Esophagus squamous epithelium (tissue), 5 donors: Measurements from ENCODE around the gene TRAF7. TPM values are rescaled to one million over a fixed set of nuclear protein-coding genes. Genes with fewer than 3 reads are reported as not detected.

Source experiments
- DNase-seq: peaks from one replicate; lab custom pipeline; 2025; lab: John Stamatoyannopoulos, UW
- H3K27ac ChIP-seq, 4 donors: fragments of 200-600 bp; sonication (generic); one replicate each; pipeline ENCODE4 v1.5.1; 2016 to 2019; ENCODE audit warnings: mild to moderate bottlenecking in 1 of 4
- H3K27me3 ChIP-seq, 4 donors: fragments of 200-600 bp; sonication (generic); 1 replicate in 3 of 4; 2 replicates in 1 of 4; pipeline versions ENCODE4 v1.5.1 to v1.6.0; 2017 to 2021; ENCODE audit warnings: antibody characterized with exemption in 1 of 4
- H3K36me3 ChIP-seq, 3 donors: fragments of 200-600 bp; sonication (generic); one replicate each; pipeline ENCODE4 v1.5.1; 2016 to 2019
- H3K4me1 ChIP-seq, 3 donors: fragments of 200-600 bp; sonication (generic); one replicate each; pipeline ENCODE4 v1.5.1; 2017 to 2019
- H3K4me3 ChIP-seq, 4 donors: fragments of 200-600 bp; sonication (generic); 1 replicate in 3 of 4; 2 replicates in 1 of 4; pipeline ENCODE4 v1.5.1; 2016 to 2019; ENCODE audit warnings: mild to moderate bottlenecking in 2 of 4, moderate library complexity in 1 of 4
- H3K9me3 ChIP-seq, 3 donors: fragments of 200-600 bp; sonication (generic); one replicate each; pipeline ENCODE4 v1.5.1; 2016 to 2019
- CTCF ChIP-seq, 6 experiments: fragments of 450-650 bp in 4 of 6; fragments of 200-600 bp in 2 of 6; sonication (generic) in 2 of 6; IDR thresholded peaks; one replicate each; pipeline ENCODE4 v1.5.1; 2016 to 2019; ENCODE audit warnings: antibody characterized with exemption in 6 of 6, mild to moderate bottlenecking in 4 of 6, moderate library complexity in 4 of 6
- POLR2A ChIP-seq, 4 donors: fragments of 450-650 bp; IDR thresholded peaks; one replicate each; pipeline ENCODE4 v1.6.1; 2017; ENCODE audit warnings: antibody characterized with exemption in 4 of 4, mild to moderate bottlenecking in 4 of 4, moderate library complexity in 3 of 4
- WGBS, 2 donors: methylation state at CpG; one replicate each; pipeline ENCODE4 v1.1.5; 2018; 5-methylcytosine and 5-hydroxymethylcytosine counted together
- intact Hi-C: fragments of 100-400 bp; cut with DNase I; formaldehyde crosslinking; loops from one replicate; pipeline ENCODE4 v1.15.0; 2022
- total RNA-seq, 4 donors: library from RNA; depleted of rRNA; stranded (reverse); fragments of >200 nt; gene quantifications; one replicate each; pipeline ENCODE4 v1.1.0, GENCODE V29; 2016
- donor health status: DM: yes; HTN: yes; CAD: no.

TRAF7 gene
- total RNA-seq, 4 donors from 2014 or later = 46.9 to 79.6 (median 73.2) TPM

- no peaks in the 10 kb centered on the region for H3K27me3 ChIP-seq
- H3K27ac ChIP-seq = no peak overlapping the region
- intact Hi-C loops = no loop called here
- no peaks in the 10 kb centered on the region for H3K36me3 ChIP-seq
- no peak overlapping the region for H3K4me3 ChIP-seq
- H3K4me1 ChIP-seq = peaks cover 0 to 13% (median 0%) of the 10 kb centered on the region in 3 donors
- H3K9me3 ChIP-seq = no peaks in the 10 kb centered on the region
- WGBS, 2 donors = 87 to 90% methylated on average over 11 to 13 of the region's 13 CpGs
- no peak for DNase-seq
- no peak for TF ChIP-seq CTCF (IDR thresholded peaks at IDR 0.05)
- TF ChIP-seq POLR2A (IDR thresholded peaks at IDR 0.05) = no peak
Measured at GRCh38 chr16:2186064-2186463, 30.5 kb downstream of the TRAF7 start.

- intact Hi-C loops = no loop called here
- no peak for DNase-seq
- WGBS, 2 donors = 76 to 89% methylated on average over 2 to 9 of the region's 20 CpGs
- Histone ChIP-seq H3K27me3 (no peaks in the 10 kb centered on the region), H3K9me3 (no peaks in the 10 kb centered on the region), H3K4me3 (no peak overlapping the region), H3K4me1 (peaks cover 0 to 15% (median 0%) of the 10 kb centered on the region in 3 donors), H3K27ac (no peak overlapping the region), H3K36me3 (no peaks in the 10 kb centered on the region)
- no peak for TF ChIP-seq CTCF (IDR thresholded peaks at IDR 0.05)
- no peak for TF ChIP-seq POLR2A (IDR thresholded peaks at IDR 0.05)
Measured at GRCh38 chr16:2186505-2186904, 30.9 kb downstream of the TRAF7 start.

- H3K4me3 ChIP-seq = no peak overlapping the region
- H3K27me3 ChIP-seq = peaks cover 0 to 3% (median 0%) of the 10 kb centered on the region in 4 donors
- H3K4me1 ChIP-seq = peaks cover 0 to 15% (median 0%) of the 10 kb centered on the region in 3 donors
- TF ChIP-seq CTCF (IDR thresholded peaks at IDR 0.05) = no peak
- TF ChIP-seq POLR2A (IDR thresholded peaks at IDR 0.05) = no peak
- H3K36me3 ChIP-seq = no peaks in the 10 kb centered on the region
- intact Hi-C loops = no loop called here
- H3K9me3 ChIP-seq = no peaks in the 10 kb centered on the region
- no peak for DNase-seq
- H3K27ac ChIP-seq = no peak overlapping the region
- 84 to 92% methylated on average over 6 of the region's 17 CpGs for WGBS, 2 donors
Measured at GRCh38 chr16:2187212-2187611, 31.6 kb downstream of the TRAF7 start.

- H3K4me3 ChIP-seq = no peak overlapping the region
- intact Hi-C loops = no loop called here
- H3K4me1 ChIP-seq = peaks cover 0 to 15% (median 0%) of the 10 kb centered on the region in 3 donors
- H3K27me3 ChIP-seq = peaks cover 0 to 9% (median 0%) of the 10 kb centered on the region in 4 donors
- H3K27ac ChIP-seq = no peak overlapping the region
- no peaks in the 10 kb centered on the region for H3K36me3 ChIP-seq
- no peak for DNase-seq
- TF ChIP-seq CTCF (IDR thresholded peaks at IDR 0.05) (no peak), POLR2A (IDR thresholded peaks at IDR 0.05) (no peak)
- no peaks in the 10 kb centered on the region for H3K9me3 ChIP-seq
- WGBS, 2 donors = 89 to 93% methylated on average over 2 of the region's 8 CpGs
Measured at GRCh38 chr16:2188395-2188794, 32.8 kb downstream of the TRAF7 start.

GRCh38 chr16:2189252-2189893 lies 33.8 kb downstream of the TRAF7 start:
- Histone ChIP-seq H3K4me1 (peaks cover 0 to 18% (median 0%) of the 10 kb centered on the region in 3 donors), H3K36me3 (no peaks in the 10 kb centered on the region), H3K9me3 (no peaks in the 10 kb centered on the region), H3K4me3 (no peak overlapping the region), H3K27ac (no peak overlapping the region), H3K27me3 (peaks cover 0 to 19% (median under 1%) of the 10 kb centered on the region in 4 donors)
- intact Hi-C loops = no loop called here
- 83 to 86% methylated on average over 3 to 7 of the region's 25 CpGs for WGBS, 2 donors
- no peak for DNase-seq
- no peak for TF ChIP-seq POLR2A (IDR thresholded peaks at IDR 0.05)
- no peak for TF ChIP-seq CTCF (IDR thresholded peaks at IDR 0.05)
